Activated CD4-positive, CD25-positive, alpha-beta regulatory T cell treated with anti-CD3 and anti-CD28 coated beads, Interleukin-2, amount 50 U/mL, for 16 hours (primary cell): Measurements from ENCODE around the gene TAS2R13.

ENCODE experiments used
- DNase-seq: peaks from one replicate; pipeline ENCODE4 v3.0.0-alpha.2; 2020; ENCODE audit warnings: low read depth, low spot score

The TAS2R13 gene

DNA sequence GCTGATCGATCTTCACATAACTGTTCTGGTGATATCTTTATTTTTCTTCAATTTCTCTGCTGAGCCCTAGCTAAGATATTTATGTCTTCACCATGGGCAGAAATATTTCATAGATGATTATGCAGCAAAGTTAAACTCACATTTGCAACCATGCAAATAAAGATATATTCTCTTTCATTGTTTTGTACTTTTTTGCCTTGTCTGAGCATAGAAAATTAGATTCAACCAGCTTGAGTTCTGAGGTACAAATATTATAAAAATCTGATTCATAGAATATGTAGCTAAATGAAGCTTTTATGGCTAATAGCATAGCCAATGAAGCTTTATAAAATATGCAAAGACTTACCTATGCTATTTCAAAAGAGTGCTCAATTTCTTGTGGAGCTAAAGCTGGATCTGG, at the start of gene TAS2R13:
TAS2R13 (minus strand) TSS at position 101 of the 400 bp plus-strand sequence. CDS start 264 bp downstream, outside the sequence.
- DNase-seq = no peak

- DNase-seq = no peak
These were observed 48.4 kb upstream of the TAS2R13 start for GRCh38 chr12:10957741-10958140.

GRCh38 chr12:10956085-10956484, 46.7 kb upstream of the TAS2R13 start:
- no peak for DNase-seq

DNA sequence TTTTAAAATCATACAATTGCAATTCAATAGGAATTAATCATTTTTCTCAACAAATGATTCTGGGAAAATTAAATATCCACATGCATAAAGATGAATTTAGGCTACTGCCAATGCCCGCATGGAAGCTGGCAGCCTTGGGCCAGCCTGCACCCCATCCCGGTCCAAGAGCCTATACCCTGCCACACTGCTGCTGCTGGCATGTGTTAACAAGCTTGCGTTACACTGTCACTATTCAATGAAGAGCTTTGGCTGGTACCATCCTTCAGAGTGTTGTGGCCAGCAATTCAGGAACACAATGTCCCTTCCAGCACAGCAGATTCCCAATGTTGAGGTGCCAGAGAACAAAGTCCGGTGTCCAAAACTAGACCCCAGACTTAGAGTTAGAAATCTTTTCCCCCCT, 43.3 kb upstream of the TAS2R13 start:
- DNase-seq = no peak

- no peak for DNase-seq
These were observed 33.8 kb upstream of the TAS2R13 start for GRCh38 chr12:10943167-10943566.

- DNase-seq = no peak
These were observed 32.7 kb upstream of the TAS2R13 start for GRCh38 chr12:10941916-10942607.

GRCh38 chr12:10941369-10941768, 32.0 kb upstream of the TAS2R13 start:
- DNase-seq = no peak

DNA sequence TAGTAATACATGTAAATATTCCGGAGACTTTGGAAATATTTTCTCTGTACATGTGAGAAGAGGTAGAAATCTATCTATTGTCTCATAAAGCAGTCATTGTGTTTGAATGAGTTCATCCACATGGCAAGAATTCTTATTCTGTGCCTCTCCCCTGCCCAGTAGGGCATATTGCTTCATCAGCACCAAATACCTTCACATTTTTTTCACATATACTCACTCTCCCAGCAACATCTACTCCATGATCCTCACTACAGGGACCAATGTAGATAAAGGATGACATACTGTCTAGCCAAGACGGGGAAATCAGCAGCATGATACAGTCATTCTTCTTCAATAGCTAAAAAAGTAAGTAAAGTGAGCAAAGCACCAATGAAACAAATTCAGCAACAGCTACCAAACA, 31.0 kb upstream of the TAS2R13 start:
- DNase-seq = no peak

GRCh38 chr12:10939163-10939562, 29.8 kb upstream of the TAS2R13 start, which contains the start of gene TAS2R14:
TAS2R14 (minus strand) TSS chr12:10939263; CDS start chr12:10939207, 56 bp downstream.
- no peak for DNase-seq

DNA sequence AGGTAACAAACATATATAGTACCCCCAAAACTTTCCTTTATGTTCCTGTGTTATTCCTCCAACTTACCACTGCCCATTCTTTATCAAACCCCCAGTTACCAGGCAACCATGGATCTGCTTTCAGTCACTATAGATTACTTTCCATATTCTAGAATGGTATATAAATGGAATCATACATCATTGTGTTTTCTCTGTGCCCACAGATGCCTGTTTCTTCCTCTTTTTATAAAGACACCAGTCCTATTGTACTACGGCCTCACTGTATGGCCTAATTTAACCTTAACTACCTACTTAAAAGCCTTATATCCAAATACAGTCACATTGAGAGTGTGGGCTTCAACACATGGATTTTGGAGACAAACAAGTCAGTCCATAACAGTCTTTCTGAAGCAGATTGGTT, 27.1 kb upstream of the TAS2R13 start:
- no peak for DNase-seq

GRCh38 chr12:10928746-10929286, 19.5 kb upstream of the TAS2R13 start, which contains the start of gene PRH2:
PRH2 (plus strand) TSS chr12:10929236; CDS start chr12:10929274, 38 bp downstream.
- no peak for DNase-seq

DNA sequence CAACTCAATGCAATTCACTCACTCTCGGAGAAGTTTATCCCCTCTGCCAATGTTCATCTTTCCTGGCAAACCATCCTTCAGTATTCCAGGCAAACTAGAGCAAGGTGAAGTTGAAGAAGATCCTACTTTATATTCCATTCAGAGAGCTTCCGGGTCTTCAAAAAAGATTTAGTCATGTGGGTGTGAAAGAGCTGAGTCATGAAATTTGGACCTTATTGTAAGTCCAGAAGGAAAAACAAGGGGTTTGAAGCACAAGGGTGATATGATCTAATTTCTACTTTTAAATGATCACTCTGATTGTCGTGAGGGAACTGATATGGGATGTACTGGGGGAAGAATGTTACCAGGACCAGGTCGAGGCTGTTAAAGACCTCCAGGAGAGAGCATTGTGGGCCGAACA, 16.9 kb upstream of the TAS2R13 start:
- no peak for DNase-seq

DNA sequence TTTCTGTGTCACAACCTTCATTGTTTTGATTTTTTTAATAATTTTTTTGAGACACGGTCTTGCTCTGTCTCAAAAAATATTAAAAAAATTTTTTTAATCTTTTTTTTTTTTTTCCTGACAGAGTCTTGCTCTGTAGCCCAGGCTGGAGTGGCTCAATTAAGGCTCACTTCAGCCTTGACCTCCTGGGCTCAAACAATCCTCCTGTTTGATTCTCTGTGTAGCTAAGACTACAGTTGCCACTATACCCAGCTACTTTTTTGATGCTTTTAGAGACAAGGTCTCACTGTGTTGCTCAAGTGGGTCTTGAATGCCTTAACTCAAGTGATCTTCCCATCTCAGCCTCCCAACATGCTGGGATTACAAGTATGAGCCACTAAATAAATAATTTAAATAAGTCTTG, 10.4 kb upstream of the TAS2R13 start:
- no peak for DNase-seq

GRCh38 chr12:10910380-10910779, 1.0 kb upstream of the TAS2R13 start:
- no peak for DNase-seq

- no peak for DNase-seq
These were observed 4.7 kb downstream of the TAS2R13 start for GRCh38 chr12:10904686-10905085.

GRCh38 chr12:10901427-10901826, 7.9 kb downstream of the TAS2R13 start:
- DNase-seq = no peak

GRCh38 chr12:10900972-10901371, 8.4 kb downstream of the TAS2R13 start:
- no peak for DNase-seq

GRCh38 chr12:10900530-10900929, 8.8 kb downstream of the TAS2R13 start:
- no peak for DNase-seq

DNA sequence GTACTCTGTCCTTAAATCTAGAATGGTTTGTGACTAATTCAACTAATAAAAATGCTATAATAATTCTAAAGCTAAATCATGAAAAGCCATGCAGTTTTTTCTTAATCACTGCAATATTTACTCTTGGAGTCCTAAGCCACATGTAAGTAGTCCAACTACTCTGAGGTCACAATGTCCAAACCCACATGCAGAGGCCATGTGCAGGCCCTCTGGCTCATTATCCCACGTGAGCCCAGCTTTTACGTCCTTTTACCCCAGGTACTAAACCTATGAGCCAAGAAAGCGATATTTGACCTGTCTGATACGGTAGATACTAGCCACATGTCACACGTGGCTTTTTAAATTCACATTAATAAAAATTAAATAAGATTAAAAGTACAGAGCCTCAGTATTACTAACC, 12.5 kb downstream of the TAS2R13 start:
- no peak for DNase-seq

DNA sequence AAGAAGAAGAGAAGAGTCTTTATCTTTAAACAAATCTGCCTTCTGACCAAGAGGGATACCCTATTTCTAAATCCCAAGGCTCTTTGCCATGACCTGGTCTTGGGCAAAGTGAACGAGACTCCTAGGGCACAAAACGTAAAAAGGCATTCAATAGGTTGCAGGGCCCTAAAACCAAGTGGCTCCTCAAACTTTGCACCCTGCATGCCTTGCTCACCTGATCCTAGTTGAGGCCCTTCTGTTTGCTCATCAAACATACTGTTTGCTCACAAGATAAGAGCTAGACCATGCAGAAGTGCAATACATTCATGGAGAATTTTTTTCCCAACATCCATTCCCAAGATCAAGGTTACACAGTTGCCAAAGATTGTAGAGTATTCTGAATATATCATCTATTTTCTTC, 17.4 kb downstream of the TAS2R13 start:
- no peak for DNase-seq

- DNase-seq = no peak
These were observed 20.1 kb downstream of the TAS2R13 start for GRCh38 chr12:10889226-10889625.

DNA sequence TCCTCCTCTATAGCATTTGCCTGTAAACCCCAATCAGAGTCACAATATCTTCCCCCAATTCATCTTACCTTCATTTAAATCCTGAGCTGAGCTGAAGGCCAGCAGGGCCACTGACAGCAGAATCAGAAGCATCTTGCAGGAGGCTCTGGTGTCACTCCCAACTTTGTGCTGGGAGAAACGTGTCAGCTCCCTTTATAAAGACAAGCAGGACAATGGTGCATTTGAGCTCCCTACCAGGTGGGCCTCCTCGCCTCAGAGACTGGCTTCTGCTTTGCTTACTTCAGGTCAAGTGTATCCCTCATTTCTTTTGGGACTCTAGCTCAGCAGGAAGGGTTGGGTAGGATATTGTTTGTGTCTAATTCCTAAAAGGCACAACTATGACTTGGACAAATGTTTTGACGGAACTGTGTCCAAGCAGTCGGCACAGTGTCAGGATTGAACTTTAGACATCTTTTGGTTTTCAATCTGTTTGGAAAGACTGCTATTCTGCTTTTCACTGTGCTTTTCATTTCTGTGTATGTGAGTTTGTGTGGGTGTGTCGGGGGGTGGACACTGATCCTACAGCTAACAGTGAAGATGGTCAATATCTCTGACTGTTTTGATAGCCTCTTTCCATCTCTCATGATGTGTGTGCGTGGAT, 25.2 kb downstream of the TAS2R13 start, which contains the start of gene PRH1:
PRH1 (minus strand) TSS at position 170 of the 640 bp plus-strand sequence; CDS start at position 132, 38 bp downstream.
- no peak for DNase-seq

DNA sequence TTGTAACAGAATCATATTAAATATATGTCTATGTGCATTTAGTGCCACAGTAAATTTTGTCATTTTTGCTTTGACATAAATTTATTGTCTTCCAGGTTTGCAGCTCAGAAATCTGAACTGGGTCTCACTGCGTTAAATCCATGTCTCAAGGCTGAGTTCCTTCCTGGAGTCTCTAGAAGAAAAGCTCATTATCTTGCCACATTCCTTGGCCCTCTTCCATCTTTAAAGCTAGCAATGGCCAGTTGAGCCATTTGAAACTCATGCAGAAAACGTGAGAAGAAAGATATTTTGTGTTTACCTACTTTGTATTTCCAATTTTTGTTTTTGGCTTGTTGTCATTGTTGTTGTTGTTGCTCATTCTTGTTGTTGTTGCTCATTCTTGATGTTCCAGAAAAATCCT, 36.0 kb downstream of the TAS2R13 start:
- DNase-seq = no peak
